Brain microvascular endothelial cell (primary cell): Measurements from ENCODE around the gene BMERB1.
"Not testable (repeated sequence)": the region's sequence is repeated elsewhere in the genome, so short reads cannot be mapped to it uniquely, and the experiment has no call there.

ENCODE experiments used
- DNase-seq: peaks from one replicate; pipeline ENCODE4 v3.0.0-alpha.2; 2020
- H3K27ac ChIP-seq: fragments of 250-450 bp; sonication (Bioruptor Pico); 2 replicates; pipeline ENCODE4 v1.5.1; 2020; ENCODE audit warnings: mild to moderate bottlenecking, moderate library complexity
- H3K27me3 ChIP-seq: fragments of 250-450 bp; sonication (Bioruptor Pico); replicated peaks from 2 replicates; pipeline ENCODE4 v1.5.1; 2020; ENCODE audit warnings: mild to moderate bottlenecking
- H3K36me3 ChIP-seq: fragments of 250-450 bp; sonication (Bioruptor Pico); replicated peaks from 2 replicates; pipeline ENCODE4 v1.5.1; 2020; ENCODE audit warnings: mild to moderate bottlenecking
- H3K4me3 ChIP-seq: 2 replicates; pipeline ENCODE4 v1.5.1; 2011; ENCODE audit warnings: low read depth, mild to moderate bottlenecking, control low read depth, low read length, moderate library complexity
- in situ Hi-C: cut with HindIII; loops from 2 replicates; pipeline ENCODE4 v1.10.0; 2017; ENCODE audit warnings: low sequenced_read_pairs, low pct_ligation_motif_present
- TF ChIP-seq, protein P1 (sequence below): IDR thresholded peaks from 2 replicates; pipeline ENCODE4 v1.5.1; 2011; ENCODE audit warnings: low read depth, mild to moderate bottlenecking, moderate library complexity, low read length, control low read depth, inconsistent platforms; ENCODE audit errors: missing control alignments

Gene BMERB1

DNA sequence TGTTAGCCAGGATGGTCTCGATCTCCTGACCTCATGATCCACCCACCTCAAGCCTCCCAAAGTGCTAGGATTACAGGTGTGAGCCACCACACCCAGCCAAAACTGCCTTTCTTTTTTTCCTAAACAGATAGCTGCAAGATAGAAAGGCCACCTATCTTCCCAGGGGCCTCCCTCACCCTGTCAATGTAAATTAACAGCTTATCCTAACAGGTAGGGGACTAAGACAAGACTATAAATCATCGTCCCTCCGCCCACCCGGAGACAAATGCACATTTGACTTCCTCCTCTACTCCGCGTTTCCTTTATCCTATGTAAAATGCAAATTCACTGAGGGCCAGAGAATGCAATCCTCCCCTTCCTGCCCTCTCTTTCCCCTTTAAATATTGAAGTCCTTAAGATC is 137.2 kb downstream of the BMERB1 start:
- in situ Hi-C loops: no loop called here

GRCh38 chr16:15572329-15573001 is 138.1 kb downstream of the BMERB1 start:
- no peak overlapping the region for H3K4me3 ChIP-seq
- H3K27me3 ChIP-seq: no peaks in the 10 kb centered on the region
- TF ChIP-seq, protein P1, sequence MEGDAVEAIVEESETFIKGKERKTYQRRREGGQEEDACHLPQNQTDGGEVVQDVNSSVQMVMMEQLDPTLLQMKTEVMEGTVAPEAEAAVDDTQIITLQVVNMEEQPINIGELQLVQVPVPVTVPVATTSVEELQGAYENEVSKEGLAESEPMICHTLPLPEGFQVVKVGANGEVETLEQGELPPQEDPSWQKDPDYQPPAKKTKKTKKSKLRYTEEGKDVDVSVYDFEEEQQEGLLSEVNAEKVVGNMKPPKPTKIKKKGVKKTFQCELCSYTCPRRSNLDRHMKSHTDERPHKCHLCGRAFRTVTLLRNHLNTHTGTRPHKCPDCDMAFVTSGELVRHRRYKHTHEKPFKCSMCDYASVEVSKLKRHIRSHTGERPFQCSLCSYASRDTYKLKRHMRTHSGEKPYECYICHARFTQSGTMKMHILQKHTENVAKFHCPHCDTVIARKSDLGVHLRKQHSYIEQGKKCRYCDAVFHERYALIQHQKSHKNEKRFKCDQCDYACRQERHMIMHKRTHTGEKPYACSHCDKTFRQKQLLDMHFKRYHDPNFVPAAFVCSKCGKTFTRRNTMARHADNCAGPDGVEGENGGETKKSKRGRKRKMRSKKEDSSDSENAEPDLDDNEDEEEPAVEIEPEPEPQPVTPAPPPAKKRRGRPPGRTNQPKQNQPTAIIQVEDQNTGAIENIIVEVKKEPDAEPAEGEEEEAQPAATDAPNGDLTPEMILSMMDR: no peak
- no peak for DNase-seq
- in situ Hi-C loops: no loop called here
- peaks cover 3% of the 10 kb centered on the region for H3K36me3 ChIP-seq
- H3K27ac ChIP-seq: no peak overlapping the region

More for the DNA sequence above, 137.2 kb downstream of the BMERB1 start:
- Histone ChIP-seq H3K4me3 (no peak overlapping the region), H3K27ac (no peak overlapping the region), H3K27me3 (no peaks in the 10 kb centered on the region), H3K36me3 (peaks cover 3% of the 10 kb centered on the region)
- TF ChIP-seq, protein P1: no peak
- DNase-seq: no peak

GRCh38 chr16:15573274-15573895 is 139.0 kb downstream of the BMERB1 start:
- H3K4me3 ChIP-seq: no peak overlapping the region
- TF ChIP-seq, protein P1: no peak
- in situ Hi-C loops: no loop called here
- peaks cover 3% of the 10 kb centered on the region for H3K36me3 ChIP-seq
- no peak for DNase-seq
- no peaks in the 10 kb centered on the region for H3K27me3 ChIP-seq
- H3K27ac ChIP-seq: no peak overlapping the region

DNA sequence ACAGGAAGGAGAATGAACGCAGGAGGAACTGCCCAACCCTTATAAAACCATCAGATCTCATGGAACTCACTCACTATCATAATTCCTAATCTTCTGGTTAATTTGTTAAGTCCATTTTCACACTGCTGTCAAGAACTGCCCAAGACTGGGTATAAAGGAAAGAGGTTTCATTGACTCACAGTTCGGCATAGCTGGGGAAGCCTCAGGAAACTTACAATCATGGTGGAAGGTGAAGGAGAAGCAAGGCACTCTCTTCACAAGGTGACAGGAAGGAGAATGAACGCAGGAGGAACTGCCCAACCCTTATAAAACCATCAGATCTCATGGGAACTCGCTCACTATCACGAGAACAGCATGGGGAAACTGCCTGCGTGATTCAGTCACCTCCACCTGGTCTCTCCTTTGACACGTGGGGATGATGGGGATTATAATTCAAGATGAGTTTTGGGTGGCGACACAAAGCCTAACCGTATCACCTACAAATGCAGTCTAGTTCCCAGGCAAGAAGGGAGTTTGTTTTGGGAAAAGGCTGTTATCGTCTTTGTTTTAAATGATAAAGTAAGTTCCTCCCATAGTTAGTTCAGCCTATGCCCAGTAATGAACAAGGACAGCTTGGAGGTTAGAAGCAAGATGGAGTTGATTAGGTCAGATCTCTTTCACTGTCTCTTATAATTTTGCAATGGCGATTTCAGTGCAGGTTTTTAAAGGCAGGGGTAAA is 139.7 kb downstream of the BMERB1 start:
- H3K27ac ChIP-seq, in situ Hi-C loops, H3K4me3 ChIP-seq, H3K27me3 ChIP-seq, H3K36me3 ChIP-seq, DNase-seq: not testable (repeated sequence)

DNA sequence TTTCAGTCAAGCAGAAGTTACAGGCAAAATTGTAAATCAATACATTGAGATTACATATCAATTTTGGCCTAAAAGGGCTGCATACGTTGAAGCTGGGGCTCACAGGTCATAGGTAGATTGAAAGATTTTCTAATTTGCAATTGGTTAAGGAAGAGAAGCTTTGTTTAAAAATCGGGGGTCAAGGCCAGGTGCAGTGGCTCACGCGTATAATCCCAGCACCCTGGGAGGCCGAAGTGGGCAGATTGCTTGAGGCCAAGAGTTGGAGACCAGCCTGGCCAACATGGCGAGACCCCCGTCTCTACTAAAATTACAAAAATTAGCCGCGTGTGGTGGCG is 140.2 kb downstream of the BMERB1 start:
- in situ Hi-C loops: no loop called here
- no peaks in the 10 kb centered on the region for H3K27me3 ChIP-seq
- no peaks in the 10 kb centered on the region for H3K36me3 ChIP-seq
- TF ChIP-seq, protein P1: no peak
- H3K27ac ChIP-seq: no peak overlapping the region
- DNase-seq: no peak
- H3K4me3 ChIP-seq: no peak overlapping the region

DNA sequence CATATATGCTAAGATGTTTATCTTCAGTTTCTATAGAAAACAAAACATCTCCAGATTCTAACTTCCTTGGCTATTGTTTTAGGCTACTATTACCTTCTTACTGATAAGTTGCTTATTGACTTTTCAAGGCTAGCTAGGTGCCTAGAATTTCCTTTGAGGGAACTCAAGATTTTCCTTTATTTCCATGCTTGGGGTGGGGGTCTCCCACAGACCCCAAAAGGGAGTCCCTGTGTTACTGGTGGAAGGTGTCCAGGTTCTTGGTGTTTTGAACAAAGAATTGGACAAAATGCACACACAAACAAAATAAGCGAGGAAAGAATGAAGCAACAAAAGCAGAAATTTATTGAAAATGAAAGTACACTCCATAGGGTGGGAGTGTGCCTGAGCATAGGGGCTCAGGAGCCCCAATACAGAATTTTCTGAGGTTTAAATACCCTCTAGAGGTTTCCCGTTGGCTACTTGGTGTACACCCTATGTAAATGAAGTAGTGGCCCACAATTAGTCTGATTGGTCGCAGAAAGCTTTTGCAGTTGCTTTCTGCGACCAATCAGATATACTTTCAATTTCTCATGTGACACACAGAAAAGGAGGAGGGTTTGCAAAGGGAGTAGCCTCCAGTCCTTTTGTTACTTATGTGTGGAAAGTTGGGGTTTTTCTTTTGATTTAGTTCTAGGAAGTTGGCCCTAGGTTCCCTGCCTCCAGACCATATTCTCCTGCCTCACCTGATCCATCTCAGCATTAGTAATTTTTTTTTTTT is 141.1 kb downstream of the BMERB1 start:
- in situ Hi-C loops: no loop called here
- Histone ChIP-seq H3K4me3 (no peak overlapping the region), H3K36me3 (no peaks in the 10 kb centered on the region), H3K27ac (no peak overlapping the region), H3K27me3 (no peaks in the 10 kb centered on the region)
- TF ChIP-seq, protein P1: no peak
- DNase-seq: no peak
